ENCODE measurements around the gene KIAA1671.

KIAA1671 gene

DNA sequence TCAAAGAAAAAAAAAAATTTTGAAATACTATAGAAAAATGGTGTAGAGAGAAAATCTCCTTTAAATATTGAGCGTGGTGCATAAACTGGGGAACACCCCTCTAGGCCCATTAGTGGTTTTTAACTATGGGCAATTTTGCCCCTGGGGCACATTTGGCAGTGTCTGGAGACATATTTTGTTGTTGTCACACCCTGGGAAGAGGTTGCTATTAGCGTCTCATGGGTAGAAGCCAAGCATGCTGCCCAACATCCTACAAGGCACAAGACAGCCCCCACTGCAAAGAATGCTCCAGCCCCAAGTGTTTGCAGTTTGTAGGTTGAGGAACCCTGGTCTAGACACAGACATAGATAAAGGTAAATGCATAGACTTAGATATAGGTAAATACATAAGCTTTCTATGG, 92.6 kb downstream of the KIAA1671 start:
- peaks cover 6% of the 10 kb centered on the region for H3K36me3 ChIP-seq (ENCODE audit: insufficient read depth, low read length)
- no peaks in the 10 kb centered on the region for H3K4me1 ChIP-seq (ENCODE audit: insufficient read depth, low read length)
- no peak overlapping the region for H3K9ac ChIP-seq (ENCODE audit: low read depth, low read length)
- no peaks in the 10 kb centered on the region for H3K9me3 ChIP-seq (ENCODE audit: control insufficient read depth, insufficient read depth, low read length)

DNA sequence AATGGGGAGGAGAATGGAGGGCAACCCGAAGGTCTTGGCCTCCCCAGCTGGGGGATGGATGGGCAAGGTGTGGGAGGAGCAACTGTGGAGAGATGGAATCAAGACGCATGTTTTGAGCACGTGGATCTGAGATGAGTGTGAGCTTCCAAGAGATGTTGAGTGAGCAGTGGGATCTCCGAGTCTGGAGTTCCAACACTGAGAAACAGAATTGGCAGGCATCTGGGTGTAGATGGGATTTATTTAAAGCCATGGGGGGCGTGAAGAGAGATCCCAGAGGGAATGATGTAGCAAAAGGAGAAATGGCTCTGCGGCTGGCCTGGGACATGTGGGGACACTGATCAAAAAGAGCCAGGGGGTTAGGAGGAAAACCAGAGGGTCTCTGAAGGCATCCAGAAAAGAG, 95.6 kb downstream of the KIAA1671 start:
- Histone ChIP-seq H3K9me3 (ENCODE audit: control insufficient read depth, insufficient read depth, low read length) (no peaks in the 10 kb centered on the region), H3K36me3 (ENCODE audit: insufficient read depth, low read length) (peaks cover 8% of the 10 kb centered on the region), H3K4me1 (ENCODE audit: insufficient read depth, low read length) (no peaks in the 10 kb centered on the region), H3K9ac (ENCODE audit: low read depth, low read length) (no peak overlapping the region)

DNA sequence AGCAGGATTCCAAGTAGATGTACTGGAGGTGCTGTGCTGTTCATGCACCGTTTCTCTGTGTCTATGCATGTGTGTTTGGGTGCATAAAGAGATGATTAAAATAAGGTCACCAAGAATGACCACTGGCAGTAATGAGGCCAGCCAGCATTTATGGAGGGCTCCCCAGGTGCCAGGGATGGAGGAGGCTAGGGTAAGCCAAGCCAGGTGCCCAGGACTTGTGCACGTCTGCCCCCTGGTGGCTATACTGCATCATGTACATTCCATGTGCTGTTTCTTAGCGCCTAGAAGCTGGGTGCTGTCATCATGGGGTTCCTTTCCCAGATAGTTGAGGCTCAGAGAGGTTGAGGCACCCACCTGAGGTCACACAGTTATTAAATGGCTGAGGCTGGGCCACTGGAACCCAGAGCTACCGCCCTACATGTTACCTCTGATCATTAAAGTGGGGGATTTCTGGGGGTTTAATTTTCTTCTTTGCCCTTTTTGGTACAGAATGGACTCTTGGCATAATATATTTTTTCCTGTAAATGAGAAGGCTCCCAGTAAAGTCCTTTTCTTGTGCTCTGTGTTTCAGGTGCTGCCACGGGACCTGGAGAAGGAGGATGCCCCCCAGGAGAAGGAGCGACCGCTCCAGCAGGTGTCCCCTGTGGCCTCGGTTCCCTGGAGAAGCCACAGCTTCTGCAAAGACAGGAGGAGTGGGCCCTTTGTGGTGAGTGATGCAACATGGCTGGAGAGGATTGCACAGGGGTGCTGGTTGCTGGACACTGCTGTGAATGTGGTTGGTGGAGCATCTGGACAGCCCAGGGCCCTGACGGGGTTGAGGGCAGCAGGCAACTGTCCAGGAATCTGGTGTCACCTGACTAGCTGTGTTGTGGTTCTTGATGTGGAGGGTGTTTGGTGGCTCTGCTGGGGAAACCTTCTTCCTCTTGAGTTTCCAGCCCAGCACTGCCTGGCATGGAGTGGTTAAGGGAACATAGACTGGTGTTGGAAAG, 96.4 kb downstream of the KIAA1671 start:
- no peaks in the 10 kb centered on the region for H3K4me1 ChIP-seq (ENCODE audit: insufficient read depth, low read length)
- H3K9ac ChIP-seq (ENCODE audit: low read depth, low read length) = no peak overlapping the region
- no peaks in the 10 kb centered on the region for H3K9me3 ChIP-seq (ENCODE audit: control insufficient read depth, insufficient read depth, low read length)
- H3K36me3 ChIP-seq (ENCODE audit: insufficient read depth, low read length) = peaks cover 8% of the 10 kb centered on the region

DNA sequence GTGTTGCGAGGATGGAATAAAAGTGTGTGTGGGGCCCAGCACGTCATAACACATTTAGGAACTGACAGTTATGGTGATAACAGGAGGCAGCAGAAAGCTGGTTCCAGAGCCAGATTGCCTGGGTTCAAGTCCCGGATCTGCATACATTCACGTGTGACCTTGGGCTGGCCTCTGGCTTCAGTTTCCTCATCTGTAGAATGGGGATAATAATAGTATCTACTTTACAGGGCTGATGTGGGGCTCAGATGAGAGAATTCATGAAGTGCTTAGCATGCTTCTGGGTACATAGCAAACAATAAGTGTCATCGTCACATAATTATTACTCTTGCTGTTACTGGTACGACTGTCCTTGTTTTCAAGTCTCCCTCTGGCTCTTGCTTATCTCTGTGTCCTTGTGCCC, 97.3 kb downstream of the KIAA1671 start:
- H3K9ac ChIP-seq (ENCODE audit: low read depth, low read length) = no peak overlapping the region

GRCh38 chr22:25050566-25050965, 98.0 kb downstream of the KIAA1671 start:
- H3K9me3 ChIP-seq (ENCODE audit: control insufficient read depth, insufficient read depth, low read length) = no peaks in the 10 kb centered on the region
- H3K36me3 ChIP-seq (ENCODE audit: insufficient read depth, low read length) = peaks cover 8% of the 10 kb centered on the region
- H3K4me1 ChIP-seq (ENCODE audit: insufficient read depth, low read length) = no peaks in the 10 kb centered on the region
- H3K9ac ChIP-seq (ENCODE audit: low read depth, low read length) = no peak overlapping the region

More for the DNA sequence above, 97.3 kb downstream of the KIAA1671 start:
- Histone ChIP-seq H3K36me3 (ENCODE audit: insufficient read depth, low read length) (peaks cover 8% of the 10 kb centered on the region), H3K4me1 (ENCODE audit: insufficient read depth, low read length) (no peaks in the 10 kb centered on the region), H3K9me3 (ENCODE audit: control insufficient read depth, insufficient read depth, low read length) (no peaks in the 10 kb centered on the region)

DNA sequence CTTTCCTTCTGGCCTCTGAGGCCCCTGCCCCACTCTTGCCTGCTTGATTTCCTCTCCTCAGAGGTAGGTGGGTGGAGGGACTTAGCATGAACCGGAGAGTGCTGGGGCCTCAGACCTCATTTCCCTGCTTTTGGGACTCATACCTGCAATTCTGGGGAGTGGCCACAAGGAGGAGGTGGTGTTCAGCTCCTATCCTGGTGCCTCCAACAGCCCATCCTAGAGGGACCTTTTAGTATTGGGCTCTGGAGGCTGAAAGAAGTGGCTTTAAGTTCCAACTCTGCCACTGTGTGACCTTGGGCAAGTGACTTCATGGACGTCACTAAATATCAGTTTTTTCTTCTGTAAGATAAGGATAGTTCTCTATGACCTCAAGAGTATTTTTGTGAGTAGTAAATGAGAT, 98.6 kb downstream of the KIAA1671 start:
- H3K9ac ChIP-seq (ENCODE audit: low read depth, low read length) = no peak overlapping the region
- no peaks in the 10 kb centered on the region for H3K4me1 ChIP-seq (ENCODE audit: insufficient read depth, low read length)
- H3K9me3 ChIP-seq (ENCODE audit: control insufficient read depth, insufficient read depth, low read length) = no peaks in the 10 kb centered on the region
- H3K36me3 ChIP-seq (ENCODE audit: insufficient read depth, low read length) = peaks cover 8% of the 10 kb centered on the region

GRCh38 chr22:25051983-25052710, 99.6 kb downstream of the KIAA1671 start:
- peaks cover 8% of the 10 kb centered on the region for H3K36me3 ChIP-seq (ENCODE audit: insufficient read depth, low read length)
- no peaks in the 10 kb centered on the region for H3K4me1 ChIP-seq (ENCODE audit: insufficient read depth, low read length)
- H3K9ac ChIP-seq (ENCODE audit: low read depth, low read length) = no peak overlapping the region
- H3K9me3 ChIP-seq (ENCODE audit: control insufficient read depth, insufficient read depth, low read length) = no peaks in the 10 kb centered on the region

DNA sequence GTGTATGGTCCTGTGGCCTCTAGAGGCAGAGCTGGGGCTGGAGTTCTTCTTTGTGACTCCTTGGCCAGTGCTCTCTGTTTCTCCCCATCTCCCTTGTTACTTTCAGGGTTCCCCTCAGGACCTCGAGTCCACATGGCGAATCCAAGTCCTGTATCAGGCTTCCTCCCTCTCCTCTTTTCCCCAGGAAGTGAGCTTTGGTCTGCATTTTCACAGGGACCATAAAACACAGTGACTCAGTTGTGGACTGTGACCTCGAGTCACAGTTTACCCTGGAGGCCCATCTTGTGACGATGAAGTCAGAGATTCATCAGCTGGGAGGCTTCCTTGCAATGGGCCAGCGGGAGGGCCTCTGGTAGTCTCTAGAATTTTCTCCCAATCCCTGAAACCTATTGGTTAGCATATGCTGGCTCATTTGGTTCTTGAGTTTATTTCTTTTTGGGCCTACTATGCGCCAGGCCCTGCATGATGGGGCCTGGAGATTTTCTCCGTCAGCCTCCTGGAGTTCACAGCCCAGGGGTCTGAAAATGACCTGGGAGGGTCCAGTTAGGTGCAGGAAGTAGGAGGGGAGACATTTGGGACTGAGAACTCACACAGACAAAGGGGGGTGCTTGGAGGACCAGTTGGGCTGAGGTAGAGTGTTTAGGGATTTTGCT, 100.8 kb downstream of the KIAA1671 start:
- H3K4me1 ChIP-seq (ENCODE audit: insufficient read depth, low read length) = no peaks in the 10 kb centered on the region
- no peak overlapping the region for H3K9ac ChIP-seq (ENCODE audit: low read depth, low read length)
- no peaks in the 10 kb centered on the region for H3K9me3 ChIP-seq (ENCODE audit: control insufficient read depth, insufficient read depth, low read length)
- H3K36me3 ChIP-seq (ENCODE audit: insufficient read depth, low read length) = peaks cover 8% of the 10 kb centered on the region

- no peaks in the 10 kb centered on the region for H3K9me3 ChIP-seq (ENCODE audit: control insufficient read depth, insufficient read depth, low read length)
- H3K4me1 ChIP-seq (ENCODE audit: insufficient read depth, low read length) = no peaks in the 10 kb centered on the region
- H3K9ac ChIP-seq (ENCODE audit: low read depth, low read length) = no peak overlapping the region
- peaks cover 3% of the 10 kb centered on the region; the same call in 1 of the 2 replicates for H3K36me3 ChIP-seq (ENCODE audit: insufficient read depth, low read length)
Observed at GRCh38 chr22:25054943-25055511, 102.5 kb downstream of the KIAA1671 start.

DNA sequence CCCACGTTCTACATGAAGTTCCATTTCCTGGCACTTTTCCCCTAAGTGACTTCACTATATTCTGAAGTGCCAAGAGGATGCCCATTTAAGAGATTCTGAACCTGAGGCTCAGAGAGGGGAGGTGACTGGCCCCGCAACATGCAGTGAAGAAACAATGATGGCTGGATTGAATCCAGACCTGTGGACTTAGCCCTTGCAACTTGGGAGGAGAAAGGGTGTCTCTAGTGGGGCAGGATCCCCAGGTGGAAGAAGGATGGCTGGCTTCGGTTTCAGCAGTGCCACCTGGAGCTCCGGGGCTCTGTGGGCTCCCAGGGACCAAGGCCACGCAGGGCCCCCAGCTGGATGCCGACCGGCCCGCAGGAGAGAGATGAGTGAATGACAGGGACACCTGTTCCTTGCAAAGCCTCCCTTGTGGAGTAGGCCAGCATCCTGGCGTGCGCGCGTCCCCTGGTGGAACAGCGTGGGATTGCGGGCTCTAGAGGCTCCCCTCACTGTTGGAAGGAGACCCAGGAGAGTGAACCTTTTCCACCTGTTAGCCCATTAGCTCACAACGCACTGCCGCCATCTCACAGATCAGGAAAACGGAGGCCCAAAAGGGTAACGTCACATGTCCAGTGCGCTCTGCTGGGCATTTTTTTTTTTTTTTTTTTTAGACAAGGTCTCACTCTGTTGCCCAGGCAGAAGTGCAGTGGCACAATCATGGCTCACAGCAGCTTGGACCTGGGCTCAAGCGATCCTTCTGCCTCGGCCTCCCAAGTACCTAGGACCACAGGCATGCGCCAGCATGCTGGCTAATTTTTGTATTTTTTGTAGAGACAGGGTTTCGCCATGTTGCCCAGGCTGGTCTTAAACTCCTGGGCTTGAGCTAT, 104.7 kb downstream of the KIAA1671 start:
- H3K4me1 ChIP-seq (ENCODE audit: insufficient read depth, low read length) = peaks cover 10% of the 10 kb centered on the region; the same call in 1 of the 2 replicates
- no peak overlapping the region for H3K9ac ChIP-seq (ENCODE audit: low read depth, low read length)
- no peaks in the 10 kb centered on the region for H3K36me3 ChIP-seq (ENCODE audit: insufficient read depth, low read length)
- H3K9me3 ChIP-seq (ENCODE audit: control insufficient read depth, insufficient read depth, low read length) = no peaks in the 10 kb centered on the region

DNA sequence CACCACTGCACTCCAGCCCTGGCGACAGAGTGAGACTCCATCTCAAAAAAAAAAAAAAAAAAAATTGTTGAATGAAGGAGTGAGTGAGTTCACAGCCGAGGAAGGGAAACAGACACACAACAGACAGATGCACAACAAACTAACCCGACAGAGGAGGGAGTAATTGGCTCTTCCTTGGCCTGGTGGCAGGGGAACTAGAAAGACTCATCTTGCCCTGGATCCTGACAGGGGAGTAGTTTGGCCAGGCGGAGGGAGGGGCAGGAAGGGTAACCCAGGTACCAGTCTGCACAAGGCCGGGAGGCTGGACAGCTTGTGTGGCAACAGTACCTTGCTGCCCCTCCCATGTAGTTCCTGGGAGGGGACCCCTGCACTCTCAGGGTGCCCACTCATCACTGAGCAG, 106.9 kb downstream of the KIAA1671 start:
- no peaks in the 10 kb centered on the region for H3K36me3 ChIP-seq (ENCODE audit: insufficient read depth, low read length)
- no peak overlapping the region for H3K9ac ChIP-seq (ENCODE audit: low read depth, low read length)
- no peaks in the 10 kb centered on the region for H3K9me3 ChIP-seq (ENCODE audit: control insufficient read depth, insufficient read depth, low read length)
- H3K4me1 ChIP-seq (ENCODE audit: insufficient read depth, low read length) = peaks cover 13% of the 10 kb centered on the region; the same call in 1 of the 2 replicates

DNA sequence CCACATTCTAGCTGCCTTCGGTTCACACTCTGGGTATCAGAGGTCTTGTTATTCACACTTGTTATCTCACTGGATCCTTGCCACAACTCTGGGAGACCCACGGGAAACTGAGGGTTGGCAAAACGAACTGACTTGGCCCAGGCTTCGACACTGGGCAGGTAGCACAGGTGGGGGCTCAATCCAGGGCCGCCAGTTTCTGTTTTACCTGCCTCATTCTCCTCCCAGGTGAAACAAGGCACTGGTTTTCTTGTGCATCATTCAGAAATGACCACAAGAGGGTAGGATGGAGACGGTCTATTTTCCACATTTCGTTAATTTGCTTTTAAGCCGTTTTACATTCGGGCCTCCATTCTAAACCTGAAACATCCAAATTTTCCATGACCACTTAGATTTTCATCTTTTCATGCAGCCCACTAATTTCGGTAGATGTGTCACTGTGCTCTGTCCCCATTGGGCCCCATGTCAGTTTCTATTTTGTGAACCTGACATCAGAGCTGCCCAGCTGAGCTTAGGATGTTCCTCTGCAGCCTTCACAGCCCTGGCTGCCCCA, 108.1 kb downstream of the KIAA1671 start:
- no peaks in the 10 kb centered on the region for H3K36me3 ChIP-seq (ENCODE audit: insufficient read depth, low read length)
- no peaks in the 10 kb centered on the region for H3K9me3 ChIP-seq (ENCODE audit: control insufficient read depth, insufficient read depth, low read length)
- no peak overlapping the region for H3K9ac ChIP-seq (ENCODE audit: low read depth, low read length)
- peaks cover 13% of the 10 kb centered on the region; the same call in 1 of the 2 replicates for H3K4me1 ChIP-seq (ENCODE audit: insufficient read depth, low read length)

DNA sequence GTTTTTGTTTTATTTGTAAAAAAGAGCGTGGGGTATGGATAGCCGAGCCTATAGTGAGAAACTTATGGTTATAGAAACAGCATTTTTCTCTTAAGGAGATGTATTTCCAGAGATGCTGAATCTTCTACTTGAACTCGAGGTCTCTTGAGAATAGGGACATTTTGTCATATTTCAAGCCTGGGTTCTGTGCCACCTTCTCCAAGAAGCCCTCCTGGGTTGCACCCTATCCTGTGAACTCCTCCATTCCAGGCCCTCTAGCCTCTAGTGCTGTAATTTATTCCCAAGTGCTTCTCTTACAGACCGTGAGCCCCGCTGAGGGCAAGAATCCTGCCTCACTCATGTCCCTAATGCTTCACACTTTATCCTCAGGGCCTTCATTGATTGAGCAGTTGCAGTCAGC, 108.6 kb downstream of the KIAA1671 start:
- Histone ChIP-seq H3K9ac (ENCODE audit: low read depth, low read length) (no peak overlapping the region), H3K4me1 (ENCODE audit: insufficient read depth, low read length) (peaks cover 13% of the 10 kb centered on the region; the same call in 1 of the 2 replicates)

More for the DNA sequence above, 108.6 kb downstream of the KIAA1671 start:
- no peaks in the 10 kb centered on the region for H3K9me3 ChIP-seq (ENCODE audit: control insufficient read depth, insufficient read depth, low read length)
- no peaks in the 10 kb centered on the region for H3K36me3 ChIP-seq (ENCODE audit: insufficient read depth, low read length)
